ENCODE measurements around the gene RCSD1. TPM values are rescaled to one million over a fixed set of nuclear protein-coding genes. Genes with fewer than 3 reads are reported as not detected.
"Not testable (repeated sequence)": the region's sequence is repeated elsewhere in the genome, so short reads cannot be mapped to it uniquely, and the experiment has no call there.

The RCSD1 gene
- polyA plus RNA-seq, 1 donor: 60.8 TPM

GRCh38 chr1:167717351-167717750 lies 87.3 kb downstream of the RCSD1 start:
- DNase-seq: no peak

- DNase-seq: no peak
These were observed 89.1 kb downstream of the RCSD1 start for GRCh38 chr1:167718914-167719691.

- not testable (repeated sequence) for DNase-seq
These were observed 89.8 kb downstream of the RCSD1 start for GRCh38 chr1:167719715-167720421.

- DNase-seq: peak; percentile 54
These were observed 91.1 kb downstream of the RCSD1 start for GRCh38 chr1:167720965-167721616.

GRCh38 chr1:167721617-167722151 lies 91.7 kb downstream of the RCSD1 start, which contains the start of gene MPZL1:
Gene MPZL1 (plus strand): TSS chr1:167721982. CDS start chr1:167722152, 170 bp downstream.
- peak; percentile 98 for DNase-seq

GRCh38 chr1:167722152-167722869 lies 92.3 kb downstream of the RCSD1 start:
- peak; percentile 43 for DNase-seq

- no peak for DNase-seq
These were observed 92.8 kb downstream of the RCSD1 start for GRCh38 chr1:167722870-167723251.

GRCh38 chr1:167723707-167724323 lies 93.8 kb downstream of the RCSD1 start:
- no peak for DNase-seq

GRCh38 chr1:167726008-167726407 lies 96.0 kb downstream of the RCSD1 start:
- no peak for DNase-seq

GRCh38 chr1:167728818-167729410 lies 98.9 kb downstream of the RCSD1 start:
- DNase-seq: no peak

GRCh38 chr1:167734227-167734626 lies 104.2 kb downstream of the RCSD1 start:
- DNase-seq: no peak

- no peak for DNase-seq
These were observed 104.8 kb downstream of the RCSD1 start for GRCh38 chr1:167734841-167735240.

- DNase-seq: no peak
These were observed 107.1 kb downstream of the RCSD1 start for GRCh38 chr1:167737169-167737568.

GRCh38 chr1:167738158-167738557 lies 108.1 kb downstream of the RCSD1 start:
- DNase-seq: no peak

- no peak for DNase-seq
These were observed 109.7 kb downstream of the RCSD1 start for GRCh38 chr1:167739752-167740151.

- not testable (repeated sequence) for DNase-seq
These were observed 111.1 kb downstream of the RCSD1 start for GRCh38 chr1:167741103-167741502.

GRCh38 chr1:167742392-167743057 lies 112.5 kb downstream of the RCSD1 start:
- DNase-seq: not testable (repeated sequence)

- no peak for DNase-seq
These were observed 114.9 kb downstream of the RCSD1 start for GRCh38 chr1:167744901-167745300.

- no peak for DNase-seq
These were observed 116.1 kb downstream of the RCSD1 start for GRCh38 chr1:167746013-167746672.

GRCh38 chr1:167746988-167747655 lies 117.1 kb downstream of the RCSD1 start:
- no peak for DNase-seq

Data from hindlimb muscle (tissue), 1 donor.